Omental fat pad (tissue), 4 donors: ENCODE results near the gene DGKB. TPM values are rescaled to one million over a fixed set of nuclear protein-coding genes. Genes with fewer than 3 reads are reported as not detected.

ENCODE experiments used
- ATAC-seq: fragments of 150-250 bp; one replicate; pipeline ENCODE4 v1.9.1; 2016; ENCODE audit warnings: mild to moderate bottlenecking, moderate library complexity; ENCODE audit not compliant: low FRiP score
- DNase-seq: peaks from one replicate; pipeline ENCODE4 v3.0.0-alpha.2; 2019; ENCODE audit warnings: low spot score
- CTCF ChIP-seq, 3 donors: fragments of 450-650 bp; IDR thresholded peaks; one replicate each; pipeline ENCODE4 v1.5.1; 2016 to 2017; ENCODE audit warnings: antibody characterized with exemption in 3 of 3, mild to moderate bottlenecking in 3 of 3, moderate library complexity in 2 of 3
- total RNA-seq, 4 donors: library from RNA; depleted of rRNA; stranded (reverse); fragments of >200 nt; gene quantifications; one replicate each; pipeline ENCODE4 v1.1.0, GENCODE V29; 2016

DGKB gene
- total RNA-seq, 4 donors from 2014 or later, result 0.12 to 2.8 TPM; not detected in 2

GRCh38 chr7:14818871-14819270 is 83.7 kb downstream of the DGKB start:
- no peak for TF ChIP-seq CTCF (IDR thresholded peaks at IDR 0.05)
- ATAC-seq (no peak), DNase-seq (no peak)

- DNase-seq (no peak), ATAC-seq (no peak)
- no peak for TF ChIP-seq CTCF (IDR thresholded peaks at IDR 0.05)
Observed at GRCh38 chr7:14817829-14818614, 84.5 kb downstream of the DGKB start.

GRCh38 chr7:14807507-14807906 is 95.0 kb downstream of the DGKB start:
- no peak for ATAC-seq
- TF ChIP-seq CTCF (IDR thresholded peaks at IDR 0.05), result no peak

GRCh38 chr7:14806891-14807290 is 95.7 kb downstream of the DGKB start:
- ATAC-seq (no peak), DNase-seq (no peak)
- TF ChIP-seq CTCF (IDR thresholded peaks at IDR 0.05), result no peak

More at GRCh38 chr7:14807507-14807906, 95.0 kb downstream of the DGKB start:
- DNase-seq, result no peak

- ATAC-seq (no peak), DNase-seq (no peak)
- TF ChIP-seq CTCF (IDR thresholded peaks at IDR 0.05), result no peak
Observed at GRCh38 chr7:14805105-14805719, 97.3 kb downstream of the DGKB start.

GRCh38 chr7:14800664-14801063 is 101.9 kb downstream of the DGKB start:
- DNase-seq (no peak), ATAC-seq (no peak)
- no peak for TF ChIP-seq CTCF (IDR thresholded peaks at IDR 0.05)

GRCh38 chr7:14793151-14793550 is 109.4 kb downstream of the DGKB start:
- no peak for TF ChIP-seq CTCF (IDR thresholded peaks at IDR 0.05)
- no peak for ATAC-seq
- no peak for DNase-seq
